ENCODE results near the gene ZNF213.

Gene ZNF213

GRCh38 chr16:3157229-3158025 is 22.6 kb downstream of the ZNF213 start (continued):
- no peak for TF ChIP-seq ZNF280D (tag by site-specific recombination; IDR thresholded peaks at IDR 0.05)
- TF ChIP-seq HOXC10 (CRISPR knock-in tag; IDR thresholded peaks at IDR 0.05): no peak
- no peak; the same call in none of the 2 replicates for TF ChIP-seq ZBTB20 (tag by site-specific recombination; IDR thresholded peaks at IDR 0.05)
- peak; percentile 79; the same call in 1 of the 2 replicates for TF ChIP-seq ZNF558 (tag by site-specific recombination; IDR thresholded peaks at IDR 0.05)
- peak; percentile 31 for TF ChIP-seq ZNF394 (tag by site-specific recombination; IDR thresholded peaks at IDR 0.05; ENCODE audit: borderline replicate concordance)
- no peak; the same call in 1 of the 2 replicates for TF ChIP-seq ZXDB (tag by site-specific recombination; IDR thresholded peaks at IDR 0.05)
- TF ChIP-seq YY1 (tag by site-specific recombination; IDR thresholded peaks at IDR 0.05): no peak; the same call in 1 of the 2 replicates
- no peak for TF ChIP-seq GFI1B (tag by site-specific recombination; IDR thresholded peaks at IDR 0.05)
- no peak for TF ChIP-seq ZNF274 (IDR thresholded peaks at IDR 0.05; ENCODE audit: low read length)
- TF ChIP-seq ZNF274 (tag by site-specific recombination; IDR thresholded peaks at IDR 0.05; ENCODE audit: borderline replicate concordance): no peak
- peak; percentile 84; the same call in 1 of the 2 replicates for TF ChIP-seq ZNF580 (tag by site-specific recombination; IDR thresholded peaks at IDR 0.05)
- TF ChIP-seq ZNF561 (tag by site-specific recombination; IDR thresholded peaks at IDR 0.05; ENCODE audit: borderline replicate concordance): peak; percentile 92
- no peak for TF ChIP-seq ZNF114 (tag by site-specific recombination; IDR thresholded peaks at IDR 0.05)
- peak; percentile 58 for TF ChIP-seq KLF1 (tag by site-specific recombination; IDR thresholded peaks at IDR 0.05)
- TF ChIP-seq PATZ1 (tag by site-specific recombination; IDR thresholded peaks at IDR 0.05): peak; percentile 84
- TF ChIP-seq KLF9 (tag by site-specific recombination; IDR thresholded peaks at IDR 0.05; ENCODE audit: low read depth): peak; percentile 99
- TF ChIP-seq ZNF146 (tag by site-specific recombination; IDR thresholded peaks at IDR 0.05): no peak
- TF ChIP-seq ZNF704 (tag by site-specific recombination; IDR thresholded peaks at IDR 0.05): no peak
- TF ChIP-seq RBAK (tag by site-specific recombination; IDR thresholded peaks at IDR 0.05): no peak
- TF ChIP-seq GLI2 (tag by site-specific recombination; IDR thresholded peaks at IDR 0.05; ENCODE audit: borderline replicate concordance, low read depth): no peak; the same call in 1 of the 2 replicates
- TF ChIP-seq YY2 (tag by site-specific recombination; IDR thresholded peaks at IDR 0.05): no peak
- TF ChIP-seq ZNF37A (tag by site-specific recombination; IDR thresholded peaks at IDR 0.05): no peak
- no peak for TF ChIP-seq ZNF16 (tag by site-specific recombination; IDR thresholded peaks at IDR 0.05; ENCODE audit: low read depth)
- no peak; the same call in 1 of the 2 replicates for TF ChIP-seq ZFP69B (tag by site-specific recombination; IDR thresholded peaks at IDR 0.05)
- no peak for TF ChIP-seq ZBTB10 (tag by site-specific recombination; IDR thresholded peaks at IDR 0.05)
- no peak for TF ChIP-seq ZNF585B (tag by site-specific recombination; IDR thresholded peaks at IDR 0.05)
- no peak for TF ChIP-seq ZNF391 (tag by site-specific recombination; IDR thresholded peaks at IDR 0.05; ENCODE audit: borderline replicate concordance, low read depth)
- no peak for TF ChIP-seq ZNF610 (tag by site-specific recombination; IDR thresholded peaks at IDR 0.05; ENCODE audit: borderline replicate concordance)
- TF ChIP-seq KLF10 (tag by site-specific recombination; IDR thresholded peaks at IDR 0.05): peak; percentile 95
- TF ChIP-seq ZNF707 (tag by site-specific recombination; IDR thresholded peaks at IDR 0.05): no peak
- no peak for TF ChIP-seq OVOL3 (tag by site-specific recombination; IDR thresholded peaks at IDR 0.05)
- TF ChIP-seq ZBTB8A (tag by site-specific recombination; IDR thresholded peaks at IDR 0.05): peak; percentile 82

All from HEK293 (cell line).